ENCODE data around the gene ELFN2. TPM values are rescaled to one million over a fixed set of nuclear protein-coding genes. Genes with fewer than 3 reads are reported as not detected.
A peak's percentile ranks its signal among the peaks of the same experiment; 100 is the strongest.

ELFN2 gene
- total RNA-seq, 6 experiments from 2014 or later, result 1.2 to 5.8 (median 1.4) TPM

DNA sequence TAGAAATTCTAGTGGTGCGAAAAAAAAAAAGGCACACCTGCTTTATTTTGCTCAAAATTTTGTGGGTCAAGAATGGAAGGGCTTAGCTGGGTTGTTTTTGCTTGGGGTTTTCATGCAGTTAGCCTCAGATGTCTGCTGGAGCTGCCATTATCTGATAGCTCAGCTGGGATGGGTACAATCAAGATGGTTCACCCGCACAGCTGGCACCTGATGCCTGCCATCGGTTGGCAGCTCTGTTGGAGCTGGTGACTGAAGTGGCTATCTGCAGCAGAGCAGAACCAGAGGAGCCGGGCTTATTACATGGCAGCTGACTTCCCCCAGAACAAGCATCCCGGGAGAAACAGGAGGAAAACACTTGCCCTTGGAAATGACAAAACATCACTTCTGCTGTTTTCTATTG lies 12.1 kb upstream of the ELFN2 start:
- no peak overlapping the region for H3K4me3 Mint-ChIP-seq
- peaks cover 21% of the 10 kb centered on the region for H3K27me3 Mint-ChIP-seq (ENCODE audit: insufficient read depth)
- TF ChIP-seq, protein P1, sequence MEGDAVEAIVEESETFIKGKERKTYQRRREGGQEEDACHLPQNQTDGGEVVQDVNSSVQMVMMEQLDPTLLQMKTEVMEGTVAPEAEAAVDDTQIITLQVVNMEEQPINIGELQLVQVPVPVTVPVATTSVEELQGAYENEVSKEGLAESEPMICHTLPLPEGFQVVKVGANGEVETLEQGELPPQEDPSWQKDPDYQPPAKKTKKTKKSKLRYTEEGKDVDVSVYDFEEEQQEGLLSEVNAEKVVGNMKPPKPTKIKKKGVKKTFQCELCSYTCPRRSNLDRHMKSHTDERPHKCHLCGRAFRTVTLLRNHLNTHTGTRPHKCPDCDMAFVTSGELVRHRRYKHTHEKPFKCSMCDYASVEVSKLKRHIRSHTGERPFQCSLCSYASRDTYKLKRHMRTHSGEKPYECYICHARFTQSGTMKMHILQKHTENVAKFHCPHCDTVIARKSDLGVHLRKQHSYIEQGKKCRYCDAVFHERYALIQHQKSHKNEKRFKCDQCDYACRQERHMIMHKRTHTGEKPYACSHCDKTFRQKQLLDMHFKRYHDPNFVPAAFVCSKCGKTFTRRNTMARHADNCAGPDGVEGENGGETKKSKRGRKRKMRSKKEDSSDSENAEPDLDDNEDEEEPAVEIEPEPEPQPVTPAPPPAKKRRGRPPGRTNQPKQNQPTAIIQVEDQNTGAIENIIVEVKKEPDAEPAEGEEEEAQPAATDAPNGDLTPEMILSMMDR (IDR thresholded peaks at IDR 0.05), result no peak
- H3K27ac Mint-ChIP-seq, result no peak overlapping the region
- no peak for DNase-seq
- peaks cover 38% of the 10 kb centered on the region for H3K36me3 Mint-ChIP-seq (ENCODE audit: low read depth)
- peaks cover 11% of the 10 kb centered on the region for H3K4me1 Mint-ChIP-seq (ENCODE audit: low read depth)
- peaks cover 34% of the 10 kb centered on the region for H3K9me3 Mint-ChIP-seq

DNA sequence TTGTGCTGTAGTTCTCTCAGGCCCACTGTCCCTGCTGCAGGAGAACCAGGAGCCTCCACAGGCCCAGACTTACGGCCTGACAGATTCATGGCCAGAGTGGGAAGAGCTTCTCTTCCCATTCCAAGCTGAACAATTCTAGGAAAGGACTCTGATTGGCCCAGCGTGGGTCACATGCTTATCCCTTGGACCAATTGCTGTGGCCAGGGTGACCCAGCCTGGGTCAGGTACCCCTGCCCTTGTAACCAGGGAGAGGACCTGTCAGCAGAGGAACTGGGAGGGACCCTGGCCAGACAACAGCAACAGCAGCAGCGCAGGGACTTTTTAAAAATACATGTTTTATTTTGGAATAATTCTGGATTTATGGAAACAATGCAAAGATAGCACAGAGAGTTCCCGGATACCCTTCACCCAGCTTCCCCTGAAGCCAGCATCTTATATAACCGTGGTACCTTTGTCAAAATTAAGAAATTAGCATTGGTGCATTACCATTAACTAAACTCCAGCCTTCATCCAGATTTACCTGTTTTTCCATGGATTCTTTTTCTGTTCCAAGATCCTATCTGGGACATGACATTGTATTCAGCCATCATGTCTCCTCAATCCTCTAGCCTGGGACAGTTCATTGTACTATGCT lies 8.8 kb upstream of the ELFN2 start:
- H3K36me3 Mint-ChIP-seq (ENCODE audit: low read depth), result peaks cover 34% of the 10 kb centered on the region
- no peak for DNase-seq
- peaks cover 44% of the 10 kb centered on the region for H3K9me3 Mint-ChIP-seq
- no peak overlapping the region for H3K27ac Mint-ChIP-seq
- H3K4me3 Mint-ChIP-seq, result no peak overlapping the region
- peaks cover 21% of the 10 kb centered on the region for H3K27me3 Mint-ChIP-seq (ENCODE audit: insufficient read depth)
- TF ChIP-seq, protein P1 (IDR thresholded peaks at IDR 0.05), result no peak
- H3K4me1 Mint-ChIP-seq (ENCODE audit: low read depth), result peaks cover 26% of the 10 kb centered on the region

DNA sequence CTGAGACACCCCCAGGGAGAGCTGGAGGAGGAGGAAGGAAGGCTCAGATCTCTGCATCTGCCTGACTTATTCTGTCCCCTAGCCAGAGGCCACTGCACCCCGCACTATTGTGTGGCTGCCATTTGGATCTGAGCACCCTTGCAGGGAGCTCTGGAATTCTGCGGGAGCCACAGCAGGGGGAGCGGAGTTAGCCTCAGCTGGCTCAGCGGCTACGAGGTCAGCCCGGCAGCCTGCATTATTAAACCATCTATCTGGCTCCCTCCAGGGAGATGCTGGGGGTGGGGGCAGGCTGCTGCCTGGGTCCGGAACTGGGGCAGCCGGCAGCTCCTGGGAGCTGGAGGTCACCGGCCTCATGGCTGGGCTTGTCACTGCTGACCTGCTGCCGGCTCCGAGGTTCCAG lies 6.5 kb upstream of the ELFN2 start:
- Mint-ChIP-seq H3K9me3 (peaks cover 24% of the 10 kb centered on the region), H3K27me3 (ENCODE audit: insufficient read depth) (peaks cover 18% of the 10 kb centered on the region), H3K36me3 (ENCODE audit: low read depth) (peaks cover 18% of the 10 kb centered on the region), H3K4me3 (no peak overlapping the region), H3K27ac (peak overlapping the region; percentile 70; the same call in 1 of the 2 replicates), H3K4me1 (ENCODE audit: low read depth) (peaks cover 42% of the 10 kb centered on the region)
- no peak for DNase-seq
- TF ChIP-seq, protein P1 (IDR thresholded peaks at IDR 0.05), result no peak

DNA sequence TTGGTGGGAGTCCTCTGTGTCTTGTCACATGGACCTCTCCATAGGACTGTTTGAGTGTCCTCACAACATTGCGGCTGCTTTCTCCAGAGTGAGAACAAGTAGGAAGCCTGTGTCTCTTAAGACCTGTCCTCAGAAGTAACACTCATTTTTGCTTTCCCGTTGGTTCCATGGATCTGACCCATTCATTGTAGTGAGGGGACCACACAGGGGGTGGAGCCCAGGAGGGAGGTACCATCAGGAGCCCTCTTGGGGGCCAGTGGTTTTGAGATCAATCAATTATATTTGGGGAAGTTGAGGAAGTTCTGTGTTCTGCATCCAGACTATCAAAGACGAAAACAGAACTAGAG lies 5.4 kb upstream of the ELFN2 start:
- Mint-ChIP-seq H3K27ac (peak overlapping the region; percentile 90), H3K9me3 (peaks cover 24% of the 10 kb centered on the region), H3K4me3 (0 out of 2 replicates have a peak overlapping the region, but pooled peaks have one; percentile 32), H3K4me1 (ENCODE audit: low read depth) (peaks cover 47% of the 10 kb centered on the region), H3K36me3 (ENCODE audit: low read depth) (peaks cover 18% of the 10 kb centered on the region), H3K27me3 (ENCODE audit: insufficient read depth) (peaks cover 20% of the 10 kb centered on the region)
- TF ChIP-seq, protein P1 (IDR thresholded peaks at IDR 0.05), result no peak
- DNase-seq, result no peak

DNA sequence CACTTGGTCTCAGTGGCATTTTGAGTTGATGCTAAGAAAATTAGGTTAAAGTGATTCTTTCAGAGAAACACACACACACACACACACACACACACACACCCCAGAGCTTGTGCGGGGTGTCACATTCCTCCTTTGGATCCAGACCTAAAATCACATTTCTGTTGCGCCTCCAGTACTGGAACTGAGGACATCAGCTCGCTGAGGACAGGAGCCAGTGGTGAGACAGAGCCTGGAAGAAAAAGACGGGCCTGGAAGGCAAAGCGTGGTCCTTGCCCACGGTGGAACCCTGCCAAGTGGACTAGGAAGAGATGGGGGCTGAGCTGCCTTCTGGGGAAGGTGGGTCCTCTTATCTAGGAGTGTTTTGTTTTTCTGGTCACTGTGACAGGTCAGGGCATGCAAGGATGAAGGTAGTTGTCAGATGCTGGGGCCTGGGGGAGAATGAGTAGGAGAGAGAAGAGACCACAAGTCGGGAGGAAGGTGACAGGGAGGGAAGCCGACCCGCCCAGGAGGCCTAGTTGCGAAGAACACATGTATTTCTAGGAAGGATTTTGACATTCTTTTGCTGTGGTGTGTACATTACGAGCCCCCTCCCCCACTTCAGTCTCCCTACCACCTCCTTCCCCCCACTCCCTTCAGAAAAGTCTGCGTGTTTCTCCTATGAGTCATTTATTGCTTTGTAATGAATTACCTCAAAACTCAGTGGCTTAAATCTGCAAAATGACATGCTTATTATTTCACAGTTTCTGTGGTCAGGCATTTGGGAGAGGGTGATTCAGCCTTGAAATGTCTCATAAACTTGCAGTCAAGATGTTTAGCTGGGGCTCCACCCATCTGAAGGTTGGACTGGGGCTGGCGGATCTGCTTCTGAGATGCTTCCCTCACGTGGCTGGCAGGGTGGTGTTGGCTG lies 4.8 kb upstream of the ELFN2 start:
- peaks cover 16% of the 10 kb centered on the region for H3K27me3 Mint-ChIP-seq (ENCODE audit: insufficient read depth)
- peak; percentile 99 for DNase-seq
- peak overlapping the region; percentile 69 for H3K4me3 Mint-ChIP-seq
- TF ChIP-seq, protein P1 (IDR thresholded peaks at IDR 0.05), result no peak
- peaks cover 18% of the 10 kb centered on the region for H3K36me3 Mint-ChIP-seq (ENCODE audit: low read depth)
- peaks cover 47% of the 10 kb centered on the region for H3K4me1 Mint-ChIP-seq (ENCODE audit: low read depth)
- H3K9me3 Mint-ChIP-seq, result peaks cover 24% of the 10 kb centered on the region
- H3K27ac Mint-ChIP-seq, result peak overlapping the region; percentile 90
